GM21526 (cell line): ENCODE measurements around the gene GPRIN2.
"Not testable (repeated sequence)": the region's sequence is repeated elsewhere in the genome, so short reads cannot be mapped to it uniquely, and the experiment has no call there.

Experiments used
- ATAC-seq: cut with Tn5 transposase; IDR thresholded peaks from one replicate; pipeline ENCODE4 v1.9.1; 2021; ENCODE audit warnings: moderate library complexity; ENCODE audit not compliant: unreplicated experiment, low FRiP score

Gene GPRIN2

DNA sequence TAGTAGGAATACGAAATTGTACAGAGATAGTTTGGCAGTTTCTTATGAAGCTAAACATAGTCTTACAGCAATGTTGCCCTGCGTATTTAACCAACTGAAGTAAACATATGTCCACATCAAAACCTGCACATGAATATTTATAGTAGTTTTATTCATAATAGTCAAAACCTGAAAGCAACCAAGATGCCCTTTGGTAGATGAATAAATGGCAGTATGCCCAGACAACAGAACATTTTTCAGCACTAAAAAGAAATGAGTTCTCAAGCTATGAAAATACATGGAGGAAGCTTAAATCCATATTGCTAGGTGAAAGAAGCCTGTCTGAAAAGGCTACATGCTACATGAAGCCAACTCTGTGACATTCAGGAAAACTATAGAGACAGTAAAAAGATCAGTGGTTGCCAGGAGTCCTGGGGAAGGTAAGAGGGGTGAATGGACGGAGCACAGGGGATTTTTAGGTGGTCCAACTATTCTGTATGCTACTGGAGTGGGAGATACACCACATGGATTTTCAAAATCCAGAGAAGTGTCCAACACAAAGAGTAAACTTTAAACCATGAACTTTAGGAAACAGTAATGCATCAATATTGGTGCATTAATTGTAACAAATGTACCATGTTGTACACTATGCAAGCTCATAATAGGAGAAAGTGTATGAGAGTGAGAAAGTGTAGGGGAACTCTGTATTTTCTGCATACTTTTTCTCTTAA is 17.6 kb downstream of the GPRIN2 start:
- no peak for ATAC-seq

DNA sequence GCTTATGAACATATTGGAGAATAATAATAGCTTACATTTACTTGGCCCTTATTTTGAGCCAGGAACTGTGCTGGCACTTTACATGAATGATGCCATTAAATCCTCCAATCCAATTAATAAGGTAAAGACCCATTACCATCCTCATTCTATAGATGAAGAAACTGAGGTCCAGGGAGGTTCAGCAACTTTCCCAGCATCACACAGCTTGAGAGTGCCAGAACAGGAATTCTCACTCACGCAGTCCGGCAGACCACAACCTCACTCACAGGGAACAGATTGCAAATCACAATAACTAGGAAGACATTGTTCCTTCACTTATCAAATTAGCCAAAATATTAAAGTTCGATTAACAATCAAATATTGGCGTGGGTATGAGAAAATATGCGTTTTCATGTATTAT is 18.3 kb downstream of the GPRIN2 start:
- no peak for ATAC-seq

GRCh38 chr10:46537309-46537708 is 19.1 kb downstream of the GPRIN2 start:
- no peak for ATAC-seq

DNA sequence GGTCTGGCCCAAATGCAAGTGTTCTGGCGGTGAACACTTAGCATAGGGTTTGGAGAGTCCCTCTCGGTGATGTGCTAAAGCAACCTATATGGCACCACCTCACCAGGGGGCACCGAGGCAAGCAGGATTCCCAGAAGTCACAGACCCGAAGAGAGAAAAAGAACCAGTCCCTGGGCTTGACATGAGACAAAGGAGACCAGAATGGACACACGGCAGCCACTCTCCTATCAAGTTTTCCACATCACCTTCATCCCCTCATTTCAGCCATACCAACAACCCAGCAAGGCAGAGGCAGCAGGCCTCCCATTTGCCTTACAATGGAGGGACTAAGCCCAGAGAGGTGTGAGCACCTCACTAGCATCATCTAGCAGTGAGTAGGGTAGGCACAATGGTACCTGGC is 19.7 kb downstream of the GPRIN2 start:
- no peak for ATAC-seq

DNA sequence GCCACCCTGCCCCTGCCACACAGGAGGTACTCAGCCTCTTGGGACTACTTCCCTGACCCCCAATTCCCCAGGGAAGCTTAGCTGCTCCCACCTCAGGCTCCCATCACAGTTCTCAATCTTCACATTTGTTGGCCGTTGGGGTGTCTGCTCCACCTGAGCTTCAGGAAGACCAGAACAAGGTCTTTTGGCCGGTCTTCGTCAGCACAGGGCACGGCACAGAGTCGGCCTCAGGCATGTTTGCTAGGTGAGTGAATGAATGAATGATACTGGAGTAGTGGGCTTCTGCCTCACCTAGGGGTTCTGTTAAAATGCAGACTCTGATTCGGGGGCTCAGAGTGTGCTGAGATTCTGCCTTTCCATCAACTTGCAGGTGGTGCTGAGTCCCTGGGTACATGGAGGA is 20.3 kb downstream of the GPRIN2 start:
- no peak for ATAC-seq

DNA sequence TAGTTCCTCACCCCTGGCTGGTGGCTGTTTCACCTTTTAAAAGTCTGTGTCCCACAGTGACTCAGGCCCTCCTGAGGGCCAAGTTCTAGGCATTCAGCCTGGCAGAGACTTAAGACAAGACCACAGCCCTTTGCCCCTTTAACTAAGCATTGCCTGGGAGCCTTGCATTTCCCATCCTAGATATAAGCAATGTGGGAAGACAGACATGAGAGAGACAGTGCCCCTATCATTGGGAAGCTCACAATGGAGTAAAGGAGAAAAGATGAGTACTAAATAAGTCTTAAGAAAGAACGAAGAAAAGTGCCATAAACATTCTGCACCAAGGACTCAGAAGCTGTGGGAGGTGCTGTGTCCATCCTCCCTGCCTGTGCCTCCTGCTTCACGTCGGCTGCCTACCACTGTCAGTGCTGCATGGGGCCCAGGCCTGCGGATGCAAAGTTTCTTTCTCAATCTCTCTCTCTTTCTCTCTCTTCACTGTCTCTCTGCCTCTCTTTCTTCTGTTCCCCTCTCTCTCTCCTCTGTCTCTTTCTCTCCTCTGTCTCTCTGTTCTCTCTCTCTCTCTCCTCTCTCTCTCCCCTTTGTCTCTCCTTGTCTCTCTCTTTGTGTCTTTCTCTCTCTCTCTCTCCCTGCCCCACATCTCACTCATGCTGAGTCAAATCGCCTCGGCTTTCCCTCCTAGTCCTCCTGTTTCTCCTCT is 21.5 kb downstream of the GPRIN2 start:
- no peak for ATAC-seq

- not testable (repeated sequence) for ATAC-seq
Measured at GRCh38 chr10:46532256-46532655, 24.2 kb downstream of the GPRIN2 start.

- ATAC-seq: no peak
Measured at GRCh38 chr10:46530249-46531186, 25.9 kb downstream of the GPRIN2 start.

DNA sequence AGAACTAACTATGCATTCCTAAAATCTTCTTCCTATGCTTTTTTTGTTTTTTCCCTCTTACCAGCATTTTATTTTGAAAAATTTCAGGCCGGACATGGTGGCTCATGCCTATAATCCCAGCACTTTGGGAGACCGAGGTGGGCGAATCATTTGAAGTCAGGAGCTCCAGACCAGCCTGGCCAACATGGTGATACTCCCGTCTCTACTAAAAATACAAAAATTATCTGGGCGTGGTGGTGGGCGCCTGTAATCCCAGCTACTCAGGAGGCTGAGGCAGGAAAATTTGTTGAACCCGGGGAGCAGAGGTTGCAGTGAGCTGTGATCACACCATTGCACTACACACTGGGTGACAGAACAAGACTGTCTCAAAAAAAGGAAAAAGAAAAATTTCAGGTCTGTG is 26.7 kb downstream of the GPRIN2 start:
- ATAC-seq: not testable (repeated sequence)

- ATAC-seq: no peak
Measured at GRCh38 chr10:46528675-46529615, 27.5 kb downstream of the GPRIN2 start.

DNA sequence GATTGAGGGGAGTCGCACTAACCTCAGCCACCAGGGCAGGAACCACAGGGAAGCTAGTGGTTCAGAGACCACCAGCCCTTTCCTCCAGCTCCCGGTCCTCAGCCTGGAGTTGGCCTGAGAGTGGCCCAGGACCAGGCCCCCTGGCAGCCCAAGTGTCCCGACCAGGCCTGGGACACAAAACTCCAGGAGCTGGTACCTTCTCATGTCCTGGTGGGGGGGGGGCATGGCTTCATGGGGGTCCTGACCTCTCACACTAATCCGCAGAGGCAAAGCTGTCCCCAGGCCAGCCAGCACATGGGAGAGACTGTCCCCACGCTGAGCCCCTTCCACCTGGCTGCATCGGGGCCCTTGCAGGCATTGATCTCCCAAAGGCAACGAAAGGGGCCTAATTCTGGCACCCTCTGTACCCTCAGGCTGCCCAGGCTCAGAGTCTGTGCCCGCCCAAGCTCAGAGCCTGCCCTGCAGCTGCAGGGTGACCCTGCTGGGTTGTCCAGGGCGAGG is 28.2 kb downstream of the GPRIN2 start:
- ATAC-seq: no peak

DNA sequence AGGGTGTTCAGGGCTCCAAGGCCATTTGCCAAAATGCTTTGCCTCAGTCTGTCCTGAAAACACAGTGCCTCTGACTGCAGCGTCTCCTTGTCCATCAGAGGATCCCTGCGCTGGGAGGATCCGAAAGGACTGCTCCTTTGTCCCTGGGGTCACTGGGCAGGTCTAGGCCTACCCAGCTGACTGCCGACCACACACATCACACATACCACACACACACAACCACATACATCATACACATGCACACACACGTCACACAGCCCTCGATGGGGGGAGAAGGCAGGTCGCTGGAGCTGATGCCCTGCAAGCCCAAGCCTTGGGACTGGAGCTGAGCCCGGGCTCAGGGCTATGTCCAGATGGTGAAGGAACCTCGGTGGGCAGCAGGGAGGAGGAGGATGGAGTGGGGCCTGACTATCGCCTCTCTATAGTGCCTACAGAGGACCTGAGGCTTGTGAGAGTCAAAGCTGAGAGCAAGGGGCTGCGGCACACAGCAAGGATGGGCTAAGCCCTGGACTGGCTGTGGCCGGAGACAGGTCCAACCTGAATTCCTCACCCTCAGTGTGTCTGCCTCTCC is 29.1 kb downstream of the GPRIN2 start:
- no peak for ATAC-seq

DNA sequence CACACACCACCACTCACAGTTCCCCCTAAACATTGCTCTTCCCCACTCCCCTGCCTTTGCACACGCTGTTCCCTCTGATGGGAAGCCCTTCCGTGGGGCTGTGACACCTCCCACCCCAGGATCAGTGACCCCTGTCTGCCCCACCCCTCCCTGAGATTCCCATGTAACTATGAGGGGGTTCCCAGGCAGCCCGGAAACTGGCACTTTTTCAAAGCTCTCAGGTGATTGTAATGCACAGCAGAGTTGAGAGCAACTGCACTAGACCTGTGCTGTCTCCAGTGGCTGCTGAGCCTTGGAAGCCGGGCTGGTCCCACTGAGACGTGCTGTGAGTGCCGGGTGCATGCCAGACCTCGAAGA is 29.8 kb downstream of the GPRIN2 start:
- ATAC-seq: no peak

DNA sequence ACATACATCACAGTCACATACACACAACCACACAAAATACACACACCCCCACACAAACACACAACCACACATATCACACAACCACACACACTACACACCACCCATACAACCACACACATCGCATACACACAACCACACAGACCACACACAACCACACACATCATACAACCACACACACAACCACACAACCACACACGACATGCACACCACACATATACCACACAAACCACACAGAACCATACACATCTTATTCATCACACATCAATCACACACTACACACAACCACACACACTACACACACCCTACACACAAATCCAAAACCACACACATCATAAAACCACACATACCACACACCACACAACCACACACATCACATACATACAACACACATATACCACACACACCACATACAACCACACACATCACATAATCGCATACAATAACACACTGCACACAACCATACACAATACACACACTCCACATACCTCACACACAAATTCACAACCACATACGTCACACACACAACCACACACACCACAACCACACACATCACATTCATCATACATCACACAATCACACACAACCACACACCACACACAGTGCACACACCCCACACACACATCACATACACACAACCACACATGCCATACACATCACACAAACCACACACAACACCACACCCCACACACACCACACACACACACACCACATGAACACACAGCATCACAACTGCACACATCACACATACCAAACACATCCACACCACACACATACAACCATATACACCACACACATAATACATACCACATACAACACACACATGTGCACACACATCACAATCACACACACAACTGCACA is 30.4 kb downstream of the GPRIN2 start:
- no peak for ATAC-seq

DNA sequence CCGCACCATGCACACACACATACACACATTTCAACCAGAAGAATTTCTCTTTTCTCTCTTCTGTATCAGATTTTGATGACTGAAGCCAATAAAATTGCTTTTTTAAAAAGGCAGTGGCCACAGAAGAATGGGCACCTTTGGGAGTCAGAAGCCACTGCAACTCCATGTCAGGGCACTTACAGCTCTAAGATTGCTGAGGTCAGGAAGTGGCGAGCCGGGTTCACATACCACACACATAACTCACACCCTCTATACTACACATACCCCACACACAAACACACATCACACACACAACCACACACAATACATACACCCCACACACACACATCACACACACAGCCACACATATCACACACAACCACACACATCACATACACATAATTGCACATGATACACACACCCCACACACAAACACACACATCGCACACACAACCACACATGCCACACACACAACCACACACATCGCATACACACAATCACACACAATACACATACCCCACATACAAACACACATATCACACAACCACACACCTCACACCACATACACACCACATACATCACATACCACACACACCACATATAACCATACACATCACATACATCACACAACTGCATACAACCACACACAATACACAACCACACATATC is 31.2 kb downstream of the GPRIN2 start:
- ATAC-seq: no peak

DNA sequence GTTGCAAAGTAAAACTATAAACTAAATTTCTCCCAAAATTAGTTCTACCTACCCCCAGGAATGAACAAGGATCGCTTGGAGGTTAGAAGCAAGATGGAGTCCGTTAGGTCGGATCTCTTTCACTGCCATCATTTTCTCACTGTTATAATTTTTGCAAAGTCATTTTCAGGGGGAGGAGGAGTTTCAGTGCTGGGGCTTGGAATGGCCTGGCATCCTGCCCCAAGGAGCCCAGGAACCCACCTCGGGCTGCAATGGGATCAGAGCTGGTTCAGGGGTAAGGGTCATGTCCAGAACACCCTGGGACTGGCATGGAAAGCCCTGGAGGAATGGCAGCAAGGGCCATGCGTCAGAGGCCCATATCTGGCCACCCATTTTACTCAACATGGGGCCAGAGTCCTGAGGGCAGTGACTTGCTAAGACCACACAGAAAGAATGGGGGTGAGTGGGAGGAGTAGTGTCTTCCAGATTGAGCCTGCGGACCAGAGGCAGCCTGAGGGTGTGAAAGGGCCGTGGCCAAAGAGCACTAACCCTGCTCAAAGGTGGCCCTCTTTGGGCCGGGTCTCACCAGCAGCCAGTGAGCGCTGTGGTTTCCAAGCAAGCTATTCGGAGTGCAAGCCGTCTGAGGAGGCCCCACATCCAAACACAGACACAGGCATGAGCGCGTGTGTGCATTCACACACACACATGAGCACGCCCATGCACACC is 31.8 kb downstream of the GPRIN2 start:
- no peak for ATAC-seq

DNA sequence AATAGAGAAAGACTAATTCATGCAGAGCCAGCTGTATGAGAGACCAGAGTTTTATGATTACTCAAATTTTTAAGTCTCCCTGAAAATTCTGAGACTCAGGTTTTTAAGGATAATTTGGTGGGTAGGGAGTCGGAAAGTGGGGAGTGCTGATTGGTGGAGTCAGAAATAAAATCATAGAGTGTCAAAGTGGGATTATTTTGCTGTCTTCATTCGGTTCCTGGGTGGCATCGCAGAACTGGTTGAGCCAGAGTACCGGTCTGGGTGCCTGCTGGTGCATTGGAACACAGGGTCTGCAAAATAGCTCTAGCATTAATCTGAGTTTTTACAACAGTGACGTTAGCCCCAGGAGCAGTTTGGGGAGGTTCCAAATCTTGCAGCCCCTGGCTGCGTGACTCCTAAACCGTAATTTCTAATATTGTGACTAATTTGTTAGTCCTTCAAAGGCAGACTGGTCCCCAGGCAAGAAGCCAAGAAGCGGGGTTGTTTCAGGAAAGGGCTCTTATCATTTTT is 32.4 kb downstream of the GPRIN2 start:
- ATAC-seq: no peak
